H1 (cell line): ENCODE data around the gene SH3BP5. TPM values are rescaled to one million over a fixed set of nuclear protein-coding genes. Genes with fewer than 3 reads are reported as not detected.

Experiments used
- CTCF ChIA-PET: fragments of 300-600 bp; sonication (Branson Sonifier 250); formaldehyde crosslinking; loops from one replicate; lab custom pipeline; 2021; ENCODE audit not compliant: partially characterized antibody; lab: Charles Lee
- POLR2A ChIA-PET: fragments of 300-600 bp; sonication (Branson Sonifier 250); formaldehyde crosslinking; loops from one replicate; lab custom pipeline; 2021; ENCODE audit warnings: inconsistent platforms; ENCODE audit not compliant: partially characterized antibody; lab: Charles Lee
- DNase-seq, 2 experiments: peaks; one replicate each; pipeline versions ENCODE4 v3.0.0 to v3.0.0-alpha.2; 2010 to 2022; ENCODE audit warnings: low spot score in 2 of 2, low read depth in 1 of 2, mixed read lengths in 1 of 2
- FAIRE-seq: peaks from 2 replicates; lab custom pipeline; 2011; peaks lifted over from hg19 to GRCh38; lab: Jason Lieb, UNC
- H2AFZ ChIP-seq: 2 replicates; pipeline ENCODE4 v1.8.1; 2012; ENCODE audit warnings: low read length, inconsistent platforms
- H2AK5ac ChIP-seq: 2 replicates; pipeline ENCODE4 v1.6.1; 2013; ENCODE audit warnings: low read depth, low read length
- H2BK120ac ChIP-seq: replicated peaks from 2 replicates; pipeline ENCODE3; 2013; ENCODE audit warnings: low read depth, low read length, inconsistent platforms
- H2BK12ac ChIP-seq: 2 replicates; pipeline ENCODE4 v1.6.1; 2013; ENCODE audit warnings: low read depth, low read length
- H2BK15ac ChIP-seq: 2 replicates; pipeline ENCODE4 v1.6.1; 2013; ENCODE audit warnings: low read length
- H2BK20ac ChIP-seq: 2 replicates; pipeline ENCODE4 v1.6.1; 2013; ENCODE audit warnings: low read length
- H2BK5ac ChIP-seq: 2 replicates; pipeline ENCODE4 v1.6.1; 2013; ENCODE audit warnings: low read depth, low read length
- H3K14ac ChIP-seq: 2 replicates; pipeline ENCODE4 v1.6.1; 2013; ENCODE audit warnings: inconsistent platforms; ENCODE audit not compliant: insufficient read length
- H3K18ac ChIP-seq: 2 replicates; pipeline ENCODE4 v1.6.1; 2013; ENCODE audit warnings: low read length; ENCODE audit errors: extremely low read depth
- H3K23ac ChIP-seq: 2 replicates; pipeline ENCODE4 v1.6.1; 2013; ENCODE audit warnings: inconsistent platforms; ENCODE audit not compliant: insufficient read length
- H3K23me2 ChIP-seq: 2 replicates; pipeline ENCODE4 v1.6.1; 2013; ENCODE audit warnings: low read depth, low read length
- H3K27ac ChIP-seq: 2 replicates; pipeline ENCODE4 v1.6.1; 2011; ENCODE audit warnings: low read depth, low read length, inconsistent platforms
- H3K27me3 ChIP-seq, 4 experiments: replicated peaks in 1 of 4; 1 replicate in 1 of 4; 2 replicates in 3 of 4; pipeline versions ENCODE4 v1.6.1 to v1.8.1; 2011 to 2013; ENCODE audit warnings: low read length in 3 of 4, mild to moderate bottlenecking in 3 of 4, inconsistent platforms in 2 of 4, mixed read lengths in 2 of 4, moderate library complexity in 1 of 4; ENCODE audit not compliant: control insufficient read depth in 3 of 4, insufficient read depth in 3 of 4; ENCODE audit errors: extremely low read depth in 1 of 4
- H3K36me3 ChIP-seq, 4 experiments: 2 replicates each; pipeline versions ENCODE4 v1.6.1 to v1.8.1; 2011 to 2013; ENCODE audit warnings: mild to moderate bottlenecking in 4 of 4, low read length in 3 of 4, moderate library complexity in 2 of 4, control low read depth in 1 of 4, inconsistent platforms in 1 of 4; ENCODE audit not compliant: insufficient read depth in 4 of 4, control insufficient read depth in 2 of 4
- H3K4ac ChIP-seq: replicated peaks from 2 replicates; pipeline ENCODE3; 2013; ENCODE audit warnings: low read length, low read depth, mixed read lengths, inconsistent platforms; ENCODE audit not compliant: insufficient read length
- H3K4me1 ChIP-seq, 4 experiments: replicated peaks in 1 of 4; 1 replicate in 1 of 4; 2 replicates in 3 of 4; pipeline versions ENCODE4 v1.6.1 to v1.8.1; 2011 to 2013; ENCODE audit warnings: low read length in 3 of 4, inconsistent platforms in 2 of 4, mixed read lengths in 1 of 4; ENCODE audit not compliant: insufficient read depth in 4 of 4, control insufficient read depth in 3 of 4
- H3K4me2 ChIP-seq, 2 experiments: 2 replicates each; pipeline versions ENCODE4 v1.6.1 to v1.8.1; 2011 to 2013; ENCODE audit warnings: low read depth in 2 of 2, low read length in 2 of 2, control low read depth in 1 of 2, inconsistent platforms in 1 of 2, mild to moderate bottlenecking in 1 of 2; ENCODE audit not compliant: insufficient read depth in 1 of 2
- H3K4me3 ChIP-seq, 4 experiments: fragments of 200-600, 300-600 bp in 1 of 4; sonication (generic), shearing (Covaris generic), sonication (Bioruptor Twin) in 1 of 4; 2 replicates each; pipeline versions ENCODE4 v1.5.1 to v1.8.1; 2011 to 2016; ENCODE audit warnings: low read length in 4 of 4, low read depth in 3 of 4, control low read depth in 2 of 4, inconsistent platforms in 2 of 4, mild to moderate bottlenecking in 2 of 4, mixed read lengths in 1 of 4, moderate library complexity in 1 of 4; ENCODE audit not compliant: insufficient read depth in 2 of 4; ENCODE audit errors: extremely low read depth in 1 of 4
- H3K56ac ChIP-seq: replicated peaks from 2 replicates; pipeline ENCODE3; 2013; ENCODE audit warnings: low read depth, mild to moderate bottlenecking, mixed read lengths, low read length, inconsistent platforms; ENCODE audit not compliant: insufficient read length
- H3K79me1 ChIP-seq: 2 replicates; pipeline ENCODE4 v1.6.1; 2013; ENCODE audit warnings: low read depth, low read length, control low read depth
- H3K79me2 ChIP-seq, 2 experiments: 2 replicates each; pipeline versions ENCODE4 v1.6.1 to v1.8.1; 2012 to 2013; ENCODE audit warnings: low read length in 2 of 2, mild to moderate bottlenecking in 2 of 2, inconsistent platforms in 1 of 2; ENCODE audit not compliant: insufficient read depth in 2 of 2, control insufficient read depth in 1 of 2
- H3K9ac ChIP-seq, 4 experiments: replicated peaks in 1 of 4; 1 replicate in 1 of 4; 2 replicates in 3 of 4; pipeline versions ENCODE4 v1.6.1 to v1.8.1; 2011 to 2013; ENCODE audit warnings: low read depth in 3 of 4, low read length in 3 of 4, control low read depth in 2 of 4, mild to moderate bottlenecking in 2 of 4, moderate library complexity in 2 of 4, inconsistent platforms in 1 of 4; ENCODE audit errors: extremely low read depth in 1 of 4
- H3K9me3 ChIP-seq, 2 experiments: 2 replicates each; pipeline versions ENCODE4 v1.6.1 to v1.8.1; 2012 to 2013; ENCODE audit warnings: mild to moderate bottlenecking in 2 of 2, moderate library complexity in 2 of 2, control low read depth in 1 of 2, inconsistent platforms in 1 of 2, low read depth in 1 of 2, low read length in 1 of 2, mixed read lengths in 1 of 2; ENCODE audit not compliant: insufficient read depth in 2 of 2
- H4K20me1 ChIP-seq, 2 experiments: replicated peaks in 1 of 2; 2 replicates each; pipeline versions ENCODE3 to v1.8.1; 2011 to 2013; ENCODE audit warnings: inconsistent platforms in 2 of 2, low read length in 2 of 2, mild to moderate bottlenecking in 1 of 2; ENCODE audit not compliant: insufficient read depth in 2 of 2, control insufficient read depth in 1 of 2
- H4K5ac ChIP-seq: 2 replicates; pipeline ENCODE4 v1.6.1; 2013; ENCODE audit warnings: low read length, low read depth, mixed read lengths, inconsistent platforms; ENCODE audit not compliant: insufficient read length
- H4K8ac ChIP-seq: 2 replicates; pipeline ENCODE4 v1.8.0; 2013; ENCODE audit warnings: mild to moderate bottlenecking, moderate library complexity, low read length, inconsistent platforms; ENCODE audit not compliant: insufficient read depth; ENCODE audit errors: extremely low read depth
- H4K91ac ChIP-seq: replicated peaks from 2 replicates; pipeline ENCODE3; 2013; ENCODE audit warnings: low read length, mixed read lengths, inconsistent platforms; ENCODE audit not compliant: insufficient read length
- EP300 ChIP-seq, 2 experiments: IDR thresholded peaks; 1 replicate in 1 of 2; 2 replicates in 1 of 2; pipeline ENCODE4 v1.6.1; 2011 to 2012; ENCODE audit warnings: low read depth in 2 of 2, low read length in 2 of 2, mild to moderate bottlenecking in 2 of 2, borderline replicate concordance in 1 of 2, inconsistent platforms in 1 of 2, moderate library complexity in 1 of 2
- SIX5 ChIP-seq: IDR thresholded peaks from 2 replicates; pipeline ENCODE4 v1.6.1; 2011; ENCODE audit warnings: mild to moderate bottlenecking, low read depth, low read length
- WGBS, 2 experiments: shearing (Covaris generic) in 1 of 2; methylation state at CpG; one replicate each; pipeline versions ENCODE4 v1.1.6 to v1.1.7; 2013 to 2015; ENCODE audit warnings: low lambda C conversion rate in 2 of 2, mixed read lengths in 2 of 2, inconsistent platforms in 1 of 2, low coverage in 1 of 2, missing lambda C conversion rate in 1 of 2; ENCODE audit not compliant: insufficient replicate concordance in 2 of 2, insufficient coverage in 1 of 2, insufficient read length in 1 of 2; ENCODE audit errors: extremely low coverage in 1 of 2, missing lambda C conversion rate in 1 of 2; 5-methylcytosine and 5-hydroxymethylcytosine counted together
- polyA plus RNA-seq, 7 experiments: library from polyadenylated mRNA; depleted of rRNA in 3 of 7; stranded (reverse) in 5 of 7; unstranded in 2 of 7; fragments of >200 nt in 5 of 7; fragments of 200-250 nt in 2 of 7; gene quantifications; 1 replicate in 5 of 7; 2 replicates in 1 of 7; 4 replicates in 1 of 7; pipeline versions ENCODE4 v1.2.1 to v1.2.3, GENCODE V29; 2011 to 2013; ENCODE audit warnings: missing spikeins in 2 of 7, mixed read lengths in 2 of 7
- total RNA-seq: library from RNA; stranded (reverse); fragmentation: NEBNext Ultra II Directional; extraction: Animal tissue kit (Norgen Biotek cat#: 25700); gene quantifications from 2 replicates; pipeline ENCODE4 v1.2.1, GENCODE V29; 2021

SH3BP5 gene
- total and polyA plus RNA-seq, 2 of the 8 experiments (the other 6 are each of a cell fraction or from before 2014, with no cell fraction given), result 7.1 to 9.7 TPM

DNA sequence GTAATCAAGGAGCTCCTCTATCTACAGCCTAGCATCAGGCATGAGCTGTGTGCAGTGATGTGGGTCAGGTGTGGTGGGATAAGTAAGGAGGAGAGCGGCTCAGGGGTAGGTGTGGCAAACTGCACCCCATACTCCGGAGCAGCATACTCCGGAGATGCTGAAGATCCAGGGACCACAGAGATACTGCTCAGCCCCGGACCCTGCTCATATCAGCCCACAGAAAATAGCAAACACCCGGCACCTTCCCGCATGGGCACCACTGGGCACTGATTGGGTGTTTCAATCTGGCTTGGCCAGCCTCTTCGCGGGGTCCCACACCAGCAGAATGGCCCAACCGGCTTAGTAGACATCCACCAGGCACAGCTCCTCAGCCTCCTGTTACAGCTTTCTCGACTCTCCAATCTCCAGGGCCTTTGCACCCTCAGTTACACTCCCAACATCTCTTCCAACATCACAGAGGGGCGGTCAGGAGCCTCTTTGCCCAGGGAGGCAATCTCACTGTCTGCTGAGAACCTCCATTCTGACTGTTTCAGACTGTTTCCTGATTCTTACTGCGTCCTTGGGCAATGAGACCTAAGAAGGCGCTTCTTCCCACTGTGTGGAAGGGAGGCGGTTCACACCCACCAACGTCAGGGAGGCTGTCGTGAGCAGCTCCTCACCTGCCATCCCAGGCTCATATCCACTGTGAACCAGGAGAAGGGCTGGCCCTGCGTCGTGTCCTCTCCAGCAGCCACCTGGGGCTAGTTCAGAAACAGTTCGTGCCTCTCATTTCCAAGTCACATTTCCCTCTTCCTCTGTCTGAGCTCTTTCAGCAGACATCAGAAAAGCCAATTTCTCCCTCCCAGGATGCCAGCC lies 66.5 kb downstream of the SH3BP5 start:
- Histone ChIP-seq H3K79me1 (no peaks in the 10 kb centered on the region), H3K23ac (no peak overlapping the region), H3K27me3 (no peaks in the 10 kb centered on the region), H4K8ac (no peak overlapping the region), H3K4ac (no peak overlapping the region), H2BK120ac (no peak overlapping the region), H2BK15ac (no peak overlapping the region), H3K4me1 (no peaks in the 10 kb centered on the region; a peak in 1 of 7 replicates), H3K14ac (no peak overlapping the region), H4K20me1 (peaks cover 0 to 3% of the 10 kb centered on the region in 2 experiments), H2BK5ac (no peak overlapping the region), H3K36me3 (no peaks in the 10 kb centered on the region; a peak in 1 of 8 replicates), H3K4me3 (no peak overlapping the region), H3K4me2 (no peak overlapping the region), H2BK12ac (no peak overlapping the region), H4K5ac (no peak overlapping the region), H3K27ac (no peak overlapping the region), H3K79me2 (no peaks in the 10 kb centered on the region), H4K91ac (no peak overlapping the region), H3K9ac (no peak overlapping the region), H3K23me2 (no peaks in the 10 kb centered on the region), H2AFZ (no peak overlapping the region), H3K18ac (no peak overlapping the region), H2AK5ac (no peak overlapping the region), H2BK20ac (no peak overlapping the region), H3K9me3 (no peaks in the 10 kb centered on the region), H3K56ac (no peak overlapping the region)
- ChIA-PET CTCF (interaction anchor here (0.6 to 15.5 kb wide), 29 partner anchors 9 to 531 kb away, joined by 3 to 227 read pairs (median 5); partner anchors contain the start of genes CAPN7 and SH3BP5), POLR2A (interaction anchor here (0.6 to 1.4 kb wide), 3 partner anchors 42 to 141 kb away, joined by 3 to 4 read pairs (median 4); no protein-coding TSS in a partner anchor)
- TF ChIP-seq SIX5 (no peak), EP300 (IDR thresholded peaks at IDR 0.05; ENCODE audit: borderline replicate concordance in 1 of 2, low read depth in 2 of 2, low read length in 2 of 2) (no peak)
- WGBS, 2 experiments, result 93% methylated on average over 19 of the region's 19 CpGs; no CpG with 5 or more reads in 1 of the 2 experiments
- DNase-seq (peak in 1 of 2 experiments; percentile 33), FAIRE-seq (no peak)
